Right atrium auricular region (tissue), 2 donors: ENCODE measurements around the gene ACP1. TPM values are rescaled to one million over a fixed set of nuclear protein-coding genes. Genes with fewer than 3 reads are reported as not detected.

Experiments used
- DNase-seq: peaks from one replicate; pipeline ENCODE4 v3.0.0-alpha.2; 2019; ENCODE audit warnings: low spot score
- H3K27ac ChIP-seq, 2 donors: fragments of 200-600 bp; sonication (generic); 1 replicate in 1 of 2; 2 replicates in 1 of 2; pipeline ENCODE4 v1.5.1; 2016 to 2019
- H3K27me3 ChIP-seq, 2 donors: fragments of 200-600 bp; sonication (generic); one replicate each; pipeline versions ENCODE4 v1.5.1 to v1.6.0; 2017 to 2019
- H3K36me3 ChIP-seq: fragments of 200-600 bp; sonication (generic); one replicate; pipeline ENCODE4 v1.5.1; 2016
- H3K4me1 ChIP-seq, 2 donors: fragments of 200-600 bp; sonication (generic); one replicate each; pipeline versions ENCODE4 v1.5.1 to v1.6.0; 2017 to 2019
- H3K4me3 ChIP-seq, 2 donors: fragments of 200-600 bp; sonication (generic); 1 replicate in 1 of 2; 2 replicates in 1 of 2; pipeline ENCODE4 v1.5.1; 2017 to 2019; ENCODE audit warnings: mild to moderate bottlenecking in 1 of 2, moderate library complexity in 1 of 2
- H3K9me3 ChIP-seq, 2 donors: fragments of 200-600 bp; sonication (generic); one replicate each; pipeline ENCODE4 v1.5.1; 2019
- CTCF ChIP-seq, 2 donors: fragments of 200-600 bp; sonication (generic); IDR thresholded peaks; one replicate each; pipeline ENCODE4 v1.5.1; 2019; ENCODE audit warnings: antibody characterized with exemption in 2 of 2
- total RNA-seq, 2 donors: library from RNA; depleted of rRNA; stranded (reverse); fragments of >200 nt; gene quantifications; one replicate each; pipeline ENCODE4 v1.1.0, GENCODE V29; 2016

The ACP1 gene
- total RNA-seq, 2 donors from 2014 or later, result 46.2 to 59.5 TPM

- TF ChIP-seq CTCF (IDR thresholded peaks at IDR 0.05), result no peak
- no peak for DNase-seq
- Histone ChIP-seq H3K4me1 (no peaks in the 10 kb centered on the region), H3K36me3 (no peaks in the 10 kb centered on the region), H3K27ac (no peak overlapping the region), H3K9me3 (no peaks in the 10 kb centered on the region), H3K27me3 (no peaks in the 10 kb centered on the region), H3K4me3 (no peak overlapping the region)
These were observed 53.0 kb downstream of the ACP1 start for GRCh38 chr2:317501-318424.

- no peaks in the 10 kb centered on the region for H3K27me3 ChIP-seq
- H3K27ac ChIP-seq, result no peak overlapping the region
- no peak for TF ChIP-seq CTCF (IDR thresholded peaks at IDR 0.05)
- H3K4me3 ChIP-seq, result no peak overlapping the region
- H3K36me3 ChIP-seq, result no peaks in the 10 kb centered on the region
- no peak for DNase-seq
- H3K9me3 ChIP-seq, result no peaks in the 10 kb centered on the region
- H3K4me1 ChIP-seq, result no peaks in the 10 kb centered on the region
These were observed 54.4 kb downstream of the ACP1 start for GRCh38 chr2:319059-319600.

- Histone ChIP-seq H3K9me3 (no peaks in the 10 kb centered on the region), H3K27me3 (no peaks in the 10 kb centered on the region), H3K27ac (no peak overlapping the region), H3K36me3 (no peaks in the 10 kb centered on the region), H3K4me1 (no peaks in the 10 kb centered on the region), H3K4me3 (no peak overlapping the region)
- DNase-seq, result no peak
- no peak for TF ChIP-seq CTCF (IDR thresholded peaks at IDR 0.05)
These were observed 55.8 kb downstream of the ACP1 start for GRCh38 chr2:320561-320960.

GRCh38 chr2:322326-322725, 57.6 kb downstream of the ACP1 start:
- H3K4me1 ChIP-seq, result no peaks in the 10 kb centered on the region
- no peak for DNase-seq
- H3K27me3 ChIP-seq, result no peaks in the 10 kb centered on the region
- H3K9me3 ChIP-seq, result peaks cover 0 to 1% of the 10 kb centered on the region in 2 donors
- H3K27ac ChIP-seq, result no peak overlapping the region
- no peaks in the 10 kb centered on the region for H3K36me3 ChIP-seq
- no peak for TF ChIP-seq CTCF (IDR thresholded peaks at IDR 0.05)
- H3K4me3 ChIP-seq, result no peak overlapping the region

DNA sequence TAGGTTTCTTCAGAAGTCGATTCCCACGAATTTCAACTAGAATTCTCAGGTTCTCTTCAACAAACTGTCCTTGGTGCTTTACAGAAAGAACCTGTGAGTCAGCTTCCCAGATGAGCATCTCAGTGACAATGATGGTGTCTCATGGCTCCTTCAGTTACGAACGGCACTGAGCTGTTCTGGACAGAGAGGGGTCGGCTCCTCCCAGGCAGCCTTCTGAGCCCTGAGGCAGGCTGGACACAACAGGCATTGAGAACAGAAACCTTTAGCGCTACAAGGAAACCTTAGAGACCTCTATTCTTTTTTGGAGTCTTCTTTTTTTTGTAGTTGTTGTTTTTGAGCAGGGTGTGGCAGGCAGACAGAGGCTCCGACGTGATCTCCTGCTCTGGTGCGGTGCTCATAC, 58.3 kb downstream of the ACP1 start:
- no peak for TF ChIP-seq CTCF (IDR thresholded peaks at IDR 0.05)
- H3K9me3 ChIP-seq, result peaks cover 0 to 4% of the 10 kb centered on the region in 2 donors
- H3K27me3 ChIP-seq, result no peaks in the 10 kb centered on the region
- H3K27ac ChIP-seq, result no peak overlapping the region
- no peaks in the 10 kb centered on the region for H3K36me3 ChIP-seq
- no peak overlapping the region for H3K4me3 ChIP-seq
- no peak for DNase-seq
- no peaks in the 10 kb centered on the region for H3K4me1 ChIP-seq

Other genes with a start within 250 kb of the ACP1 start
- gene FAM110C, start 218.4 kb upstream of the ACP1 start, total RNA-seq, result 10 to 100 TPM in 1 of 2 donors, 1 to 10 TPM in 1; 8.3 to 12.4 TPM
- gene SH3YL1, start 915 bp upstream of the ACP1 start, total RNA-seq, result 10 to 100 TPM in 1 of 2 donors, 1 to 10 TPM in 1; 7.8 to 11.3 TPM
- 1 to 10 TPM in 1 of 2 donors, not detected in 1; 1.1 TPM for gene ALKAL2, start 23.1 kb downstream of the ACP1 start, total RNA-seq